H9 (cell line): Measurements from ENCODE around the gene VSIR. TPM values are rescaled to one million over a fixed set of nuclear protein-coding genes. Genes with fewer than 3 reads are reported as not detected.

Experiments
- DNase-seq: peaks from one replicate; pipeline ENCODE4 v3.0.0-alpha.2; 2017
- H2AFZ ChIP-seq: one replicate; pipeline ENCODE4 v1.6.1; 2013; ENCODE audit warnings: mild to moderate bottlenecking, low read length, control low read depth, moderate library complexity
- H2AK5ac ChIP-seq: 2 replicates; pipeline ENCODE4 v1.6.1; 2013; ENCODE audit warnings: low read length, control low read depth, mixed read lengths; ENCODE audit not compliant: insufficient read length
- H2BK120ac ChIP-seq: one replicate; pipeline ENCODE4 v1.6.1; 2013; ENCODE audit warnings: low read depth, mild to moderate bottlenecking, low read length, control low read depth, inconsistent platforms; ENCODE audit not compliant: poor library complexity, severe bottlenecking
- H2BK12ac ChIP-seq: 2 replicates; pipeline ENCODE4 v1.6.1; 2013; ENCODE audit warnings: low read length, control low read depth, mixed read lengths, low read depth; ENCODE audit not compliant: insufficient read length
- H2BK15ac ChIP-seq: 2 replicates; pipeline ENCODE4 v1.6.1; 2013; ENCODE audit warnings: low read depth, low read length, control low read depth
- H2BK20ac ChIP-seq: one replicate; pipeline ENCODE4 v1.6.1; 2013; ENCODE audit warnings: low read depth, mild to moderate bottlenecking, low read length, control low read depth, inconsistent platforms; ENCODE audit not compliant: poor library complexity, severe bottlenecking
- H2BK5ac ChIP-seq: 2 replicates; pipeline ENCODE4 v1.6.1; 2013; ENCODE audit warnings: low read length, control low read depth, mixed read lengths; ENCODE audit not compliant: insufficient read length
- H3K14ac ChIP-seq: 2 replicates; pipeline ENCODE4 v1.6.1; 2013; ENCODE audit warnings: low read length, control low read depth; ENCODE audit not compliant: insufficient read depth
- H3K18ac ChIP-seq: 2 replicates; pipeline ENCODE4 v1.6.1; 2013; ENCODE audit warnings: low read depth, mild to moderate bottlenecking, mixed read lengths, low read length, control low read depth; ENCODE audit not compliant: insufficient read length
- H3K23ac ChIP-seq: 2 replicates; pipeline ENCODE4 v1.6.1; 2013; ENCODE audit warnings: low read length, control low read depth, mixed read lengths, low read depth; ENCODE audit not compliant: insufficient read length
- H3K23me2 ChIP-seq: 2 replicates; pipeline ENCODE4 v1.6.1; 2013; ENCODE audit warnings: low read depth, mild to moderate bottlenecking, mixed read lengths, low read length, control low read depth; ENCODE audit not compliant: insufficient read length, poor library complexity, severe bottlenecking
- H3K27ac ChIP-seq: 2 replicates; pipeline ENCODE4 v1.5.1; 2013; ENCODE audit warnings: low read length, control low read depth, mixed read lengths, low read depth; ENCODE audit not compliant: insufficient read length
- H3K27me3 ChIP-seq: 2 replicates; pipeline ENCODE4 v1.6.1; 2013; ENCODE audit warnings: low read length, control low read depth, inconsistent platforms; ENCODE audit not compliant: insufficient read depth
- H3K4ac ChIP-seq: 2 replicates; pipeline ENCODE4 v1.6.1; 2013; ENCODE audit warnings: low read depth, mild to moderate bottlenecking, control low read depth, inconsistent platforms, low read length, moderate library complexity
- H3K4me1 ChIP-seq: 2 replicates; pipeline ENCODE4 v1.6.1; 2013; ENCODE audit warnings: low read length, control low read depth, inconsistent platforms; ENCODE audit not compliant: insufficient read depth
- H3K4me2 ChIP-seq: 2 replicates; pipeline ENCODE4 v1.6.1; 2013; ENCODE audit warnings: low read length, control low read depth, mixed read lengths; ENCODE audit not compliant: insufficient read length, insufficient read depth
- H3K56ac ChIP-seq: 2 replicates; pipeline ENCODE4 v1.6.1; 2013; ENCODE audit warnings: low read depth, mild to moderate bottlenecking, mixed read lengths, low read length, control low read depth; ENCODE audit not compliant: insufficient read length
- H3K79me1 ChIP-seq: 2 replicates; pipeline ENCODE4 v1.6.1; 2013; ENCODE audit warnings: low read depth, mild to moderate bottlenecking, moderate library complexity, low read length, control low read depth, inconsistent platforms; ENCODE audit not compliant: insufficient read depth, poor library complexity, severe bottlenecking
- H3K79me2 ChIP-seq: 2 replicates; pipeline ENCODE4 v1.6.1; 2013; ENCODE audit warnings: low read length, control low read depth, inconsistent platforms; ENCODE audit not compliant: insufficient read depth
- H3K9ac ChIP-seq: 2 replicates; pipeline ENCODE4 v1.6.1; 2013; ENCODE audit warnings: low read length, control low read depth, mixed read lengths; ENCODE audit not compliant: insufficient read length; ENCODE audit errors: extremely low read depth
- H3K9me3 ChIP-seq: one replicate; pipeline ENCODE4 v1.6.1; 2013; ENCODE audit warnings: low read depth, low read length, inconsistent platforms; ENCODE audit not compliant: control insufficient read depth
- H3T11ph ChIP-seq: one replicate; pipeline ENCODE4 v1.6.1; 2013; ENCODE audit warnings: mild to moderate bottlenecking, low read length, control low read depth, inconsistent platforms
- H4K20me1 ChIP-seq: one replicate; pipeline ENCODE4 v1.6.1; 2013; ENCODE audit not compliant: control insufficient read depth, insufficient read length, insufficient read depth
- H4K5ac ChIP-seq: 2 replicates; pipeline ENCODE4 v1.6.1; 2013; ENCODE audit warnings: low read depth, mild to moderate bottlenecking, mixed read lengths, low read length, control low read depth; ENCODE audit not compliant: insufficient read length
- H4K8ac ChIP-seq: replicated peaks from 2 replicates; pipeline ENCODE4 v1.6.1; 2013; ENCODE audit warnings: low read length, control low read depth, mixed read lengths, low read depth; ENCODE audit not compliant: insufficient read length
- H4K91ac ChIP-seq: 2 replicates; pipeline ENCODE4 v1.6.1; 2013; ENCODE audit warnings: low read depth, mild to moderate bottlenecking, moderate library complexity, mixed read lengths, low read length, control low read depth; ENCODE audit not compliant: insufficient read length
- H3K27ac Mint-ChIP-seq, 3 experiments: 2 replicates in 2 of 3; 3 replicates in 1 of 3; pipeline ENCODE4 v1.8.0; 2020 to 2021; ENCODE audit warnings: mixed read lengths in 3 of 3, mild to moderate bottlenecking in 1 of 3, moderate library complexity in 1 of 3
- H3K27me3 Mint-ChIP-seq: 2 replicates; pipeline ENCODE4 v1.8.0; 2021; ENCODE audit warnings: low read depth, mild to moderate bottlenecking, moderate library complexity, mixed read lengths
- H3K36me3 Mint-ChIP-seq, 3 experiments: 2 replicates in 2 of 3; 3 replicates in 1 of 3; pipeline ENCODE4 v1.8.0; 2020 to 2021; ENCODE audit warnings: low read depth in 3 of 3, mixed read lengths in 3 of 3; ENCODE audit not compliant: insufficient read depth in 1 of 3
- H3K4me1 Mint-ChIP-seq, 2 experiments: 2 replicates each; pipeline ENCODE4 v1.8.0; 2020; ENCODE audit warnings: mixed read lengths in 2 of 2
- H3K4me3 Mint-ChIP-seq, 2 experiments: 2 replicates in 1 of 2; 3 replicates in 1 of 2; pipeline ENCODE4 v1.8.0; 2020 to 2021; ENCODE audit warnings: mild to moderate bottlenecking in 2 of 2, mixed read lengths in 2 of 2, moderate library complexity in 1 of 2
- H3K9me3 Mint-ChIP-seq, 2 experiments: 2 replicates in 1 of 2; 3 replicates in 1 of 2; pipeline ENCODE4 v1.8.0; 2020; ENCODE audit warnings: mild to moderate bottlenecking in 2 of 2, mixed read lengths in 2 of 2, moderate library complexity in 1 of 2
- WGBS: extraction: QIAGEN DNeasy Blood & Tissue Kit; methylation state at CpG from one replicate; pipeline ENCODE4 v1.1.7; 2013; ENCODE audit warnings: missing lambda C conversion rate, low lambda C conversion rate, mixed read lengths; ENCODE audit not compliant: insufficient read length; ENCODE audit errors: extremely low coverage; 5-methylcytosine and 5-hydroxymethylcytosine counted together
- total RNA-seq: library from RNA; stranded (reverse); gene quantifications from 2 replicates; pipeline ENCODE4 v1.2.1, GENCODE V29; 2021
- TF ChIP-seq, protein P1 (sequence below): fragments of 200-600 bp; sonication (generic); conservative IDR thresholded peaks from 3 replicates; pipeline ENCODE4 v1.8.0; 2021; ENCODE audit warnings: antibody characterized with exemption, mild to moderate bottlenecking

Gene VSIR
- total RNA-seq, 1 experiment from 2014 or later = 0.11 TPM

DNA sequence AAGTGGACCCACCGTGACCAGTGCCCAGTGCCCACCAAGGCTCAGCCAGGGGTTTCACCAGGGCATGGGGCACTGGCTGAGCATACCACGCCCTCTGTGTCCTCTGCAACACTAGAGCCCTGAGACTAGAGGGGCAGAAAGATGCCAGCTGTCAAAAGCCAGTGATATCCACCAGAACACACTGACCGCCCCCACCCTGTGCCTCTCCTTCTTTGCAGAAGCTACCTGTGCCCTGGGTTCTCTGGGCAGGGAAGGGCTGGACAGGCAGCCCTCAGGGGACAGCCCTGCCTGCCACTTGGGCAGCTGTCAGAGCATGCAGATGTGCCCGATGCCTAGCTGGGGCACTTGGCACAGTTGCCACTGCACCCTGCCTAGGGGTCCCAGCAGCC lies 494 bp downstream of the VSIR start:
- no peak overlapping the region for H2BK120ac ChIP-seq
- H4K8ac ChIP-seq = no peak overlapping the region
- Mint-ChIP-seq H3K27ac (no peak overlapping the region), H3K9me3 (peaks cover 0 to 3% of the 10 kb centered on the region in 2 experiments; a peak in 1 of 5 replicates), H3K4me3 (peak overlapping the region; percentile 56 to 74; a peak in 4 of 5 replicates), H3K4me1 (peaks cover 3 to 4% of the 10 kb centered on the region in 2 experiments; a peak in 2 of 4 replicates), H3K27me3 (peaks cover 39% of the 10 kb centered on the region), H3K36me3 (no peaks in the 10 kb centered on the region; a peak in 1 of 7 replicates)
- H3K4me1 ChIP-seq = no peaks in the 10 kb centered on the region
- peak overlapping the region; percentile 24; the same call in 1 of the 2 replicates for H3K14ac ChIP-seq
- no peak overlapping the region for H2AFZ ChIP-seq
- no peak overlapping the region for H2BK12ac ChIP-seq
- no CpG with 5 or more reads among the region's 4 CpGs for WGBS
- H3K79me1 ChIP-seq = no peaks in the 10 kb centered on the region
- H4K20me1 ChIP-seq = no peaks in the 10 kb centered on the region
- no peak overlapping the region for H3K56ac ChIP-seq
- no peak overlapping the region for H2AK5ac ChIP-seq
- no peak overlapping the region for H2BK20ac ChIP-seq
- H2BK15ac ChIP-seq = no peak overlapping the region
- no peak for DNase-seq
- no peak overlapping the region for H4K5ac ChIP-seq
- no peaks in the 10 kb centered on the region for H3K79me2 ChIP-seq
- H3K4ac ChIP-seq = no peak overlapping the region
- H3K18ac ChIP-seq = no peak overlapping the region
- no peak overlapping the region for H3K9ac ChIP-seq
- no peaks in the 10 kb centered on the region for H3K9me3 ChIP-seq
- H3K27ac ChIP-seq = no peak overlapping the region
- peaks cover 5% of the 10 kb centered on the region; the same call in 1 of the 2 replicates for H3K27me3 ChIP-seq
- no peak overlapping the region for H4K91ac ChIP-seq
- no peaks in the 10 kb centered on the region for H3K23me2 ChIP-seq
- H3K23ac ChIP-seq = no peak overlapping the region
- TF ChIP-seq, protein P1, sequence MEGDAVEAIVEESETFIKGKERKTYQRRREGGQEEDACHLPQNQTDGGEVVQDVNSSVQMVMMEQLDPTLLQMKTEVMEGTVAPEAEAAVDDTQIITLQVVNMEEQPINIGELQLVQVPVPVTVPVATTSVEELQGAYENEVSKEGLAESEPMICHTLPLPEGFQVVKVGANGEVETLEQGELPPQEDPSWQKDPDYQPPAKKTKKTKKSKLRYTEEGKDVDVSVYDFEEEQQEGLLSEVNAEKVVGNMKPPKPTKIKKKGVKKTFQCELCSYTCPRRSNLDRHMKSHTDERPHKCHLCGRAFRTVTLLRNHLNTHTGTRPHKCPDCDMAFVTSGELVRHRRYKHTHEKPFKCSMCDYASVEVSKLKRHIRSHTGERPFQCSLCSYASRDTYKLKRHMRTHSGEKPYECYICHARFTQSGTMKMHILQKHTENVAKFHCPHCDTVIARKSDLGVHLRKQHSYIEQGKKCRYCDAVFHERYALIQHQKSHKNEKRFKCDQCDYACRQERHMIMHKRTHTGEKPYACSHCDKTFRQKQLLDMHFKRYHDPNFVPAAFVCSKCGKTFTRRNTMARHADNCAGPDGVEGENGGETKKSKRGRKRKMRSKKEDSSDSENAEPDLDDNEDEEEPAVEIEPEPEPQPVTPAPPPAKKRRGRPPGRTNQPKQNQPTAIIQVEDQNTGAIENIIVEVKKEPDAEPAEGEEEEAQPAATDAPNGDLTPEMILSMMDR = no peak
- no peak overlapping the region for H3T11ph ChIP-seq
- no peak overlapping the region for H2BK5ac ChIP-seq
- peak overlapping the region; percentile 51 for H3K4me2 ChIP-seq
